ENCODE data around the gene THAP4.
"Not testable (repeated sequence)": the region's sequence is repeated elsewhere in the genome, so short reads cannot be mapped to it uniquely, and the experiment has no call there.

DNA sequence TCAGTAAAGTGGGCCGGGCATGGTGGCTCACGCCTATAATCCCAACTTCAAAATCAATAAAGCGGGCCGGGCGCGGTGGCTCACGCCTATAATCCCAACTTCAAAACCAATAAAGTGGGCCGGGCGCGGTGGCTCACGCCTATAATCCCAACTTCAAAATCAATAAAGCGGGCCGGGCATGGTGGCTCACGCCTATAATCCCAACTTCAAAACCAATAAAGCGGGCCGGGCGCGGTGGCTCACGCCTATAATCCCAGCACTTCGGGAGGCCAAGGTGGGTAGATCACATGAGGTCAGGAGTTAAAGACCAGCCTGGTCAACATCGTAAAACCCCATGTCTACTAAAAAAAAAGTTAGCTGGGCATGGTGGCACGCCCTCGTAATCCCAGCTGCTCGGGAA, 25.8 kb upstream of the THAP4 start:
- TF ChIP-seq, protein P1, sequence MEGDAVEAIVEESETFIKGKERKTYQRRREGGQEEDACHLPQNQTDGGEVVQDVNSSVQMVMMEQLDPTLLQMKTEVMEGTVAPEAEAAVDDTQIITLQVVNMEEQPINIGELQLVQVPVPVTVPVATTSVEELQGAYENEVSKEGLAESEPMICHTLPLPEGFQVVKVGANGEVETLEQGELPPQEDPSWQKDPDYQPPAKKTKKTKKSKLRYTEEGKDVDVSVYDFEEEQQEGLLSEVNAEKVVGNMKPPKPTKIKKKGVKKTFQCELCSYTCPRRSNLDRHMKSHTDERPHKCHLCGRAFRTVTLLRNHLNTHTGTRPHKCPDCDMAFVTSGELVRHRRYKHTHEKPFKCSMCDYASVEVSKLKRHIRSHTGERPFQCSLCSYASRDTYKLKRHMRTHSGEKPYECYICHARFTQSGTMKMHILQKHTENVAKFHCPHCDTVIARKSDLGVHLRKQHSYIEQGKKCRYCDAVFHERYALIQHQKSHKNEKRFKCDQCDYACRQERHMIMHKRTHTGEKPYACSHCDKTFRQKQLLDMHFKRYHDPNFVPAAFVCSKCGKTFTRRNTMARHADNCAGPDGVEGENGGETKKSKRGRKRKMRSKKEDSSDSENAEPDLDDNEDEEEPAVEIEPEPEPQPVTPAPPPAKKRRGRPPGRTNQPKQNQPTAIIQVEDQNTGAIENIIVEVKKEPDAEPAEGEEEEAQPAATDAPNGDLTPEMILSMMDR (IDR thresholded peaks at IDR 0.05) = not testable (repeated sequence)
- TF ChIP-seq POLR2A, EP300, POLR2AphosphoS5 (IDR thresholded peaks at IDR 0.05): not testable (repeated sequence)
